ENCODE measurements around the gene QPCT. TPM values are rescaled to one million over a fixed set of nuclear protein-coding genes. Genes with fewer than 3 reads are reported as not detected.

QPCT gene
- polyA plus RNA-seq, 1 experiment: 8.3 TPM

GRCh38 chr2:37335604-37336003 lies 8.8 kb upstream of the QPCT start:
- H3K27me3 ChIP-seq (ENCODE audit: control insufficient read depth, insufficient read depth, low read length): no peaks in the 10 kb centered on the region
- no peak for DNase-seq (ENCODE audit: low read depth, low spot score)
- no peak overlapping the region for H3K27ac ChIP-seq (ENCODE audit: low read depth, low read length)
- H3K4me3 ChIP-seq (ENCODE audit: low read depth, low read length): no peak overlapping the region
- POLR2A ChIA-PET: no interaction called here
- CTCF ChIA-PET: interaction anchor here (0.8 kb wide), 1 partner anchor 8 kb away, joined by 4 read pairs; no protein-coding TSS in a partner anchor
- no peaks in the 10 kb centered on the region for H3K9me3 ChIP-seq (ENCODE audit: control insufficient read depth, insufficient read depth, low read length)
- no peak for TF ChIP-seq CTCF (IDR thresholded peaks at IDR 0.05; ENCODE audit: low read depth, low read length)

- CTCF ChIA-PET: interaction anchor here (1.3 kb wide), 1 partner anchor 540 kb away, joined by 5 read pairs; no protein-coding TSS in a partner anchor
- POLR2A ChIA-PET: interaction anchor here (0.7 kb wide), 1 partner anchor 16 kb away, joined by 4 read pairs; no protein-coding TSS in a partner anchor
- H3K4me3 ChIP-seq (ENCODE audit: low read depth, low read length): no peak overlapping the region
- H3K27ac ChIP-seq (ENCODE audit: low read depth, low read length): no peak overlapping the region
- DNase-seq (ENCODE audit: low read depth, low spot score): no peak
- no peak for TF ChIP-seq CTCF (IDR thresholded peaks at IDR 0.05; ENCODE audit: low read depth, low read length)
- H3K9me3 ChIP-seq (ENCODE audit: control insufficient read depth, insufficient read depth, low read length): no peaks in the 10 kb centered on the region
- no peaks in the 10 kb centered on the region for H3K27me3 ChIP-seq (ENCODE audit: control insufficient read depth, insufficient read depth, low read length)
Measured at GRCh38 chr2:37337620-37338280, 6.7 kb upstream of the QPCT start.

GRCh38 chr2:37338933-37339332 lies 5.5 kb upstream of the QPCT start:
- DNase-seq (ENCODE audit: low read depth, low spot score): no peak
- CTCF ChIA-PET: interaction anchor here (0.6 to 1.3 kb wide), 2 partner anchors 539 to 550 kb away, joined by 4 to 5 read pairs; no protein-coding TSS in a partner anchor
- no peak overlapping the region for H3K4me3 ChIP-seq (ENCODE audit: low read depth, low read length)
- POLR2A ChIA-PET: no interaction called here
- no peak overlapping the region for H3K27ac ChIP-seq (ENCODE audit: low read depth, low read length)
- no peaks in the 10 kb centered on the region for H3K27me3 ChIP-seq (ENCODE audit: control insufficient read depth, insufficient read depth, low read length)
- H3K9me3 ChIP-seq (ENCODE audit: control insufficient read depth, insufficient read depth, low read length): no peaks in the 10 kb centered on the region
- TF ChIP-seq CTCF (IDR thresholded peaks at IDR 0.05; ENCODE audit: low read depth, low read length): no peak

- no peak overlapping the region for H3K4me3 ChIP-seq (ENCODE audit: low read depth, low read length)
- POLR2A ChIA-PET: no interaction called here
- CTCF ChIA-PET: interaction anchor here (0.5 to 0.6 kb wide), 2 partner anchors 37 to 73 kb away, joined by 3 to 6 read pairs; no protein-coding TSS in a partner anchor
- H3K27ac ChIP-seq (ENCODE audit: low read depth, low read length): no peak overlapping the region
- DNase-seq (ENCODE audit: low read depth, low spot score): no peak
- no peaks in the 10 kb centered on the region for H3K27me3 ChIP-seq (ENCODE audit: control insufficient read depth, insufficient read depth, low read length)
- H3K9me3 ChIP-seq (ENCODE audit: control insufficient read depth, insufficient read depth, low read length): no peaks in the 10 kb centered on the region; the same call in 1 of the 2 replicates
- TF ChIP-seq CTCF (IDR thresholded peaks at IDR 0.05; ENCODE audit: low read depth, low read length): no peak
Measured at GRCh38 chr2:37340637-37341036, 3.8 kb upstream of the QPCT start.

GRCh38 chr2:37342591-37343220 lies 1.7 kb upstream of the QPCT start:
- ChIA-PET CTCF (interaction anchor here (0.6 to 2.1 kb wide), 9 partner anchors 8 to 548 kb away, joined by 3 to 12 read pairs (median 4); no protein-coding TSS in a partner anchor), POLR2A (interaction anchor here (0.6 kb wide), 1 partner anchor 14 kb away, joined by 4 read pairs; no protein-coding TSS in a partner anchor)
- no peak for TF ChIP-seq CTCF (IDR thresholded peaks at IDR 0.05; ENCODE audit: low read depth, low read length)

More at GRCh38 chr2:37342591-37343220, 1.7 kb upstream of the QPCT start:
- Histone ChIP-seq H3K4me3 (ENCODE audit: low read depth, low read length) (no peak overlapping the region), H3K9me3 (ENCODE audit: control insufficient read depth, insufficient read depth, low read length) (no peaks in the 10 kb centered on the region; the same call in 1 of the 2 replicates), H3K27me3 (ENCODE audit: control insufficient read depth, insufficient read depth, low read length) (no peaks in the 10 kb centered on the region), H3K27ac (ENCODE audit: low read depth, low read length) (peak overlapping the region; percentile 25)
- no peak for DNase-seq (ENCODE audit: low read depth, low spot score)

All from AG04450 (cell line).